GM08714 (cell line): ENCODE results near the gene PIK3AP1.
"Not testable (repeated sequence)": the region's sequence is repeated elsewhere in the genome, so short reads cannot be mapped to it uniquely, and the experiment has no call there.

Experiments used
- H3K4me3 ChIP-seq: fragments of 200-500 bp; sonication (Bioruptor generic); 2 replicates; pipeline ENCODE4 v1.5.1; 2014; ENCODE audit warnings: mild to moderate bottlenecking, low read length, inconsistent platforms
- ZNF274 ChIP-seq: IDR thresholded peaks from 2 replicates; pipeline ENCODE4 v1.6.1; 2012; ENCODE audit warnings: mild to moderate bottlenecking, low read depth, low read length

Gene PIK3AP1

DNA sequence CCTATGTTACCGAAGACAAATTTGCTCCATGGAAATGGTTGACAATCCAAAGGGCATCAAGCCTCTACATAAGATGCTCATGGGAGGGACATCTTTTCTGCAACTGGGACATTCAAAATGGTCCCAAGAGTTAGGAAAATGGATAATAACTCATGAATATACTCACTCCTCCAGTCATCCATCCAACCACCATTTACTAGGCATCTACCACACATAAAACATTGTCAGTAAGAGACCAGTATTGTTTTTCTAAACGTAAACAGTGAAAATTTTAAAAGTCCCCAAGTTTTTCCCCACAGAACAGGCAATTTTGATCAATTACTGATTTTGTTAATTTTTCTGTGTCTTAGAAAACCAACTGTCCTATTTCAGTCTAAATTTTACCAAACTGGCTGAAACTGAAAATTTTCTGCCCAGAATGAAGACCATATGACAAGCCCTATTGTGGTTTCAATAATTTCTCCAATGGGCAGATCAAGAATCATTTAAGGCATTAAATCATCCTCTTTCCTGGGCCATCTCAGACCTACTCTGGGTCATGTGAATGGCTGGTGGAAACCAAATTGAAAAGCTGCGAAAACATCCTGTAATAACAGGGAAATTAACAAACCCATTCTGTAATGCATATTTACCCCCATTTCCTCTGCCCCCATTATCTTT, 24.2 kb downstream of the PIK3AP1 start:
- no peak overlapping the region; the same call in 1 of the 2 replicates for H3K4me3 ChIP-seq
- TF ChIP-seq ZNF274 = no peak

DNA sequence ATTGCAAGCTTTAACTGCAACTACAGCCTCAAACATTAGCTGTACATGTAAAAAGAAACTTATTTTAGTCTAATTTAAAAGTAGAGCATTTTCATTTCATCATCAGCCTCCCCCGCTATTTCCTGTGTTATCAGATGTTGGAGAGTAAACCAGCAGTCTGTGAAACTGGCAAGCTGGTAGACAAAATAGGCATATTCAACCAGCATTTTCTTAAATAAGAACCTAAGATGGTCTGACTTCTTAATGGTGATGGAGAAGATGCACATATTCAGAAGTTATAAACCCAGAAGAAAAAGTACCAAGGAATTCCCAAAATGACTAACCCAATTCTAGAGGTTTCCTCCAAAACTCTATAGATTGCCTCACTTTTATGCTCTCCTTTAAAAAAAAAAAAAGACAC, 24.9 kb downstream of the PIK3AP1 start:
- peak overlapping the region; percentile 27; the same call in 1 of the 2 replicates for H3K4me3 ChIP-seq
- TF ChIP-seq ZNF274 = no peak

DNA sequence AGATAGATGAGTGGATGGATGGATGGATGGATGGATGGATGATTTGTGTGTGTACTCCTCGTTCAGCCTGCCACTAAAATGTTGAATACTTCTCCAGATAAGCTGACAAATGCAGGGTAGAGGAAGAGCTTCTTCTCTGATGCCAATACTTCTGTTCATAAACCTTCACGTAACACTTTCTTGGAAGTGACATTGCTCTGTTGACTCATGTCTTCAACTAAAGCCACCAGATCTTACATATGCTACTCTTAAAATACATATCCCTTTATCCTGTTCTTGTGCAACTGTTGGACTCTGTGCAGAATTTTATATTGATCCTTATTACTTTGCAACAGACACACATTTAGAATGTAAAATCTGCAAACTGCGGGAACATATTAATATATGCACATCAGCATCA, 26.9 kb downstream of the PIK3AP1 start:
- no peak for TF ChIP-seq ZNF274
- no peak overlapping the region for H3K4me3 ChIP-seq

DNA sequence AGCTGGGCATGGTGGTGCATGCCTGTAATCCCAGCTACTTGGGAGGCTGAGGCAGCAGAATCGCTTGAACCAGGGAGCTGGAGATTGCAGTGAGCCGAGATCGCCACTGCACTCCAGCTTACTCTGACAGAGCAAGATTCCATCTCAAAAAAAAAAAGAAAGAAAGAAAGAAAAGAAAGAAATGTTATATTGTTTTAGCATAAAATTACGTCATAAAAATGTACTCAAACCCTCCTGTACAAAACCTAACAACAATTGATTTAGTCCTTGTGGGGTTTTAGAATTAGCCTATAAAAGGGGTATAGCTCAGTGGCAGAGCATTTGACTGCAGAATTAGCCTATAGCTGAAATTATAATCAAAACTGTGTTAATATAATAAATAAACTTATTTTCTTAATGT, 27.9 kb downstream of the PIK3AP1 start:
- TF ChIP-seq ZNF274 = no peak
- H3K4me3 ChIP-seq = no peak overlapping the region

DNA sequence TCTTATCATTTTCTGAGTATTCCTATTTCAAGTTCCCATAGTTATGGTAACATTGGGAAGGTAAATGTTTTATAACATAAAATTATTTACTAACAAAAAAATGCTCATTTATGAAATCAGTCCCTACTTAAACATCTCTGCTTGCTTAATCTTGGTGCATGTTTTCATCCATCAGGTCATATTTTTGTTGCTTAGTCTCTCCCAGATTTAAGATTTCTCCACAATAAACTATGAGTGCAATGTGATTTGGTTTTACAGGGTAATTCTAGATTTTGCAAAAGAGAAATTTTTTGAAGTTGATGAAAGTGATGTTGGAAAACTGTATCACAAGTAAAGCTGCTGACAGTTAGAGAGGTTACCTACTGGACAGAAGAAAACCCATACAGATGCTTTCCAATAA, 28.6 kb downstream of the PIK3AP1 start:
- no peak for TF ChIP-seq ZNF274
- H3K4me3 ChIP-seq = no peak overlapping the region

GRCh38 chr10:96690755-96691730, 29.3 kb downstream of the PIK3AP1 start:
- no peak overlapping the region for H3K4me3 ChIP-seq

GRCh38 chr10:96688789-96689188, 31.5 kb downstream of the PIK3AP1 start:
- no peak for TF ChIP-seq ZNF274
- no peak overlapping the region for H3K4me3 ChIP-seq

More at GRCh38 chr10:96690755-96691730, 29.3 kb downstream of the PIK3AP1 start:
- no peak for TF ChIP-seq ZNF274

DNA sequence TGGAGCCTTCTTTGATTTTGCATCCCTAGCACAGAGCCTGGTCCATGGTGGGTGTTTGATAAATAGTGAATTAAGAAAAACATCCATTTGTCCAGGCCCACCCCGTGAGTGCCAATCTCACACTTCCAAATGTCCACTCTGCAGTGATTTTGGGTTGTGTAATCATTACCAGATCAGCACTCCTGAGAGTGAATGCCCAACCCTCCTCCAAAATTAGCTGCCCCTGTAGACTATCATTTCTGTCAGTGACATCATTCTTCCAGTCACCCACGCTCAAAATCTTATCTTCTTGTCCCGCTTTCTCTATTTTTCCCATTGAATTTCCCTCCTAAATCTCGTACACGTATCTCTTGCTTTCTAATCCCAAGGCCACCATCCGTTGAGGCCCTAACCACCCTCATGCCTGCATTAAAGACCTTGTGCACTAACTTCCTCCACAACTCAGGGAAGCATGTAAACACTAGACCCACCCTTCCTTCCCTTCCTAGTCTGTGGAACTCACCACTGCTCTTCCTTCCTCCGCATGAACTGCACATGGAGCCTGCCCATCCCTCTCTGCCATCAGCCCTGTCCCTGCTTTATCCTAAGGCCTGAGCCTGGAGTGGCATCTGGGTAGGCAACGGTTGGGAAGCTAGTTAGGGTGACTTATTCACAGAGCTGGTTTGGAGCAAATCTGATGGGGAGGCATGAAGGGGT, 32.8 kb downstream of the PIK3AP1 start:
- no peak overlapping the region for H3K4me3 ChIP-seq
- no peak for TF ChIP-seq ZNF274

DNA sequence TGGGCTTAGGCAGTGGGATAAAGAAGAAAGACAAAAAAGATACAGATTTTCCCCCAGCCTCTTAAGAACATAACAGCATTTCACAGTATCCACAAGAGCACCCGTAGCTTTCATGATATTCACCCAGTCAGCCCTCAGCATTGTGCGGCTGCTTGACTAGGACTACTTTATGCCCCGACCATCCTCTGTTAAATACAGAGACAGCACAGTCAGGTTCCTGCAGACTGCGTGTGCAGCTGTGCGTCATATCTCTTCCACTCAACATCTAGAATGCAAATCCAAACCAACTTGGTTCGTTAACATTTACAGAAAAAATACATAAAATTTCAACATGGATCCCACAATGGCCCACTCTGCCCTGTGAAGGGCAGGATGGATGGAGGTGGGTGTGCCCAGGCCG, 33.8 kb downstream of the PIK3AP1 start:
- no peak overlapping the region for H3K4me3 ChIP-seq
- no peak for TF ChIP-seq ZNF274

GRCh38 chr10:96685306-96685705, 35.0 kb downstream of the PIK3AP1 start:
- TF ChIP-seq ZNF274 = no peak
- no peak overlapping the region for H3K4me3 ChIP-seq

- TF ChIP-seq ZNF274 = no peak
- H3K4me3 ChIP-seq = no peak overlapping the region
Measured at GRCh38 chr10:96684826-96685225, 35.5 kb downstream of the PIK3AP1 start.

DNA sequence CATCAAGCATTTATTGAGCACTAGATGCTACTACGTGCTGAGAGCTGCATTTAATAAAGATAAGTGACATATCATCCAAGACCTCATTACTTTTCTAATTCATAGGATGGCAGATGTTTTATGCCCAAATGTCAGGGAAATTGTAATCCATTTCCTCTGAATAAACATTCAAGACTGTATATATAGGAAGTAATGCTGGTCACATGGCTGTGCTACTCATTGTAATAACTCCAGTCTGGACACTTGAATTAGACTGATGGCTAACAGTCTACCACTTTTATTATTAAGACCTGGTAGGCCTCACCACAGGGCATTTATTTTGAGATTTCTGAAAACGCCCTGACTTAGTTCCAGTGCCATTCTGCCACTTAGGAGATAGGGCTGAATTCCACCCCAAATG, 36.6 kb downstream of the PIK3AP1 start:
- TF ChIP-seq ZNF274 = no peak
- H3K4me3 ChIP-seq = no peak overlapping the region

DNA sequence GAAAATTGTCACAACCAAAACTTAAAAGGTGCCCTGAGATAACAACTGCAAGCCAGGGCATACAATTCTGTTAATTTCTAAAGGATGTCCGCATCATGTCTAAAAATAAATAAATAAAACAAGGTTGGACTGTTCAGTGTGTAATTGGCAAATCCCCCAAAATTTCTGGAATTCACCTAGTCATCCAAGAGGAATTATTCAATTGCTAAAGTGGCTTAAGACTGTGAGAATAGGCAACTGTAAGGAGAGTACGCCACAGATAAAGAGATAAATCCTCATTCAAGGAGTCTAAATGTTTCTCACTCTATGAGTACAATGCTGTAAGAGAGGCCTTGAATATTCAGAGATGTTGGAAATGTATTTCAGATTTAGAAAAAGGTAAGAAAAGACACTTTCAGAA, 37.2 kb downstream of the PIK3AP1 start:
- no peak for TF ChIP-seq ZNF274
- H3K4me3 ChIP-seq = no peak overlapping the region

DNA sequence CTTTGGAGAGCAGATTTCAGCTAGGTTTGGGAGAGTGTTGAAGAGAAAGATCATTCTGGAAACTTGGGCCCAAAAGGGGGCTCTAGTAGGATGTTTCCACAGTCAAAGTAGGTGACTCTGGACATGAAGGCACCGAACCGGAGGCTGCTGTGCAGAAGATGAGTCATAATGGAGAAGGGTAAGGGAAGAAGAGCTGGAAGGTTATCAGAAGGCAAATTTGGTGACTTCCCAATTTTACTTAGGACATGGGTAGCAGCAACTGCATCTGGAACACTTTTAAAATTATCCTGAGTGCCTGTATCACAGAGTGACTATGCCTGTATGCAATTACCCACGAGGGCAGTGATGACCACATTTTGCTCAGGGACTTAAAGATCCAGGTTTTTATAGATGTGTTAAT, 38.8 kb downstream of the PIK3AP1 start:
- TF ChIP-seq ZNF274 = no peak
- no peak overlapping the region for H3K4me3 ChIP-seq

- H3K4me3 ChIP-seq = not testable (repeated sequence)
Measured at GRCh38 chr10:96680463-96680862, 39.9 kb downstream of the PIK3AP1 start.
